ENCODE measurements around the gene EPB41L1. TPM values are rescaled to one million over a fixed set of nuclear protein-coding genes. Genes with fewer than 3 reads are reported as not detected.

Gene EPB41L1
- total and polyA plus RNA-seq, 12 donors: 7.5 to 21.7 (median 15.8) TPM

DNA sequence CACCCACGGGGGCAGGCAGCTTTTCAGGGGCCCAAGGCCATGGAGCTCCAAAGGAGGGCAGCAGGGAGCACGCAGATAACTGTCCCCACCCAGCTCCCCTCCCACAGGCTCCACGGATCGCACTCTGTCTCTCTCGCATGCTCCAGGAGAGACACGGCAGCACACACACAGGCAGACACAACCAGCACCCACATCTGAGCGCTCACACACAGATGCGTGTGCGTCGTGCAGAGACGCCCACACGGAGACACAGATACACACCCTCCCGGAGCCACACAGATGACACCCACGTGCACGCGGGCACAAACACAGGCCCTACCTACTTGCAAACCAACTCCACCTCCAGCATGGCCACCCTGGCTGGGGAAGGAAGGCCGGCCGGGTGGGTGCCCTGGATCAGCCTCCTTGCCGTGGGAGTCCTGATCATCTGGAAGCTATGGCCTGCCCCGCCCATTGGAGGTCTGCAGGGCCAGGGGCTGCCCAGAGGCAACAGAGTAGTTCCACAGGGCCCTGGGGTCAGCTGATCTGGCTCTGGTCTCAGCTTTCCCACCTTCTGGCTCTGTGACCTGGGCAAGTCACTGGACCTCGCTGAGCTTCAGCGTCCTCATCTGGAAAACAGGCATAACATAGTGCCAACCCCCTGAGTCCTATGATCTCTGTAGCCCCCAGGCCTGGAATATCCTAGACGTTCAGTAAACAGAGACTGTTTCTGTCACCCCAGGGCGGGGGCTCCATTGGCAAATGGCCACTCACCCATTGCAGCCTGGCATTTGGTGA is 113.3 kb downstream of the EPB41L1 start:
- DNase-seq (no peak), ATAC-seq (no peak)
- Histone ChIP-seq H3K27me3 (peaks cover 0 to 5% (median 0%) of the 10 kb centered on the region in 7 donors), H3K36me3 (no peaks in the 10 kb centered on the region), H3K4me3 (no peak overlapping the region), H3K4me1 (no peaks in the 10 kb centered on the region), H3K27ac (no peak overlapping the region), H3K9me3 (no peaks in the 10 kb centered on the region)
- TF ChIP-seq, protein P1, sequence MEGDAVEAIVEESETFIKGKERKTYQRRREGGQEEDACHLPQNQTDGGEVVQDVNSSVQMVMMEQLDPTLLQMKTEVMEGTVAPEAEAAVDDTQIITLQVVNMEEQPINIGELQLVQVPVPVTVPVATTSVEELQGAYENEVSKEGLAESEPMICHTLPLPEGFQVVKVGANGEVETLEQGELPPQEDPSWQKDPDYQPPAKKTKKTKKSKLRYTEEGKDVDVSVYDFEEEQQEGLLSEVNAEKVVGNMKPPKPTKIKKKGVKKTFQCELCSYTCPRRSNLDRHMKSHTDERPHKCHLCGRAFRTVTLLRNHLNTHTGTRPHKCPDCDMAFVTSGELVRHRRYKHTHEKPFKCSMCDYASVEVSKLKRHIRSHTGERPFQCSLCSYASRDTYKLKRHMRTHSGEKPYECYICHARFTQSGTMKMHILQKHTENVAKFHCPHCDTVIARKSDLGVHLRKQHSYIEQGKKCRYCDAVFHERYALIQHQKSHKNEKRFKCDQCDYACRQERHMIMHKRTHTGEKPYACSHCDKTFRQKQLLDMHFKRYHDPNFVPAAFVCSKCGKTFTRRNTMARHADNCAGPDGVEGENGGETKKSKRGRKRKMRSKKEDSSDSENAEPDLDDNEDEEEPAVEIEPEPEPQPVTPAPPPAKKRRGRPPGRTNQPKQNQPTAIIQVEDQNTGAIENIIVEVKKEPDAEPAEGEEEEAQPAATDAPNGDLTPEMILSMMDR (IDR thresholded peaks at IDR 0.05): no peak
- 78 to 81% methylated on average over 24 of the region's 24 CpGs for WGBS, 2 donors
- intact Hi-C loops (cut with DNase I): no loop called here

DNA sequence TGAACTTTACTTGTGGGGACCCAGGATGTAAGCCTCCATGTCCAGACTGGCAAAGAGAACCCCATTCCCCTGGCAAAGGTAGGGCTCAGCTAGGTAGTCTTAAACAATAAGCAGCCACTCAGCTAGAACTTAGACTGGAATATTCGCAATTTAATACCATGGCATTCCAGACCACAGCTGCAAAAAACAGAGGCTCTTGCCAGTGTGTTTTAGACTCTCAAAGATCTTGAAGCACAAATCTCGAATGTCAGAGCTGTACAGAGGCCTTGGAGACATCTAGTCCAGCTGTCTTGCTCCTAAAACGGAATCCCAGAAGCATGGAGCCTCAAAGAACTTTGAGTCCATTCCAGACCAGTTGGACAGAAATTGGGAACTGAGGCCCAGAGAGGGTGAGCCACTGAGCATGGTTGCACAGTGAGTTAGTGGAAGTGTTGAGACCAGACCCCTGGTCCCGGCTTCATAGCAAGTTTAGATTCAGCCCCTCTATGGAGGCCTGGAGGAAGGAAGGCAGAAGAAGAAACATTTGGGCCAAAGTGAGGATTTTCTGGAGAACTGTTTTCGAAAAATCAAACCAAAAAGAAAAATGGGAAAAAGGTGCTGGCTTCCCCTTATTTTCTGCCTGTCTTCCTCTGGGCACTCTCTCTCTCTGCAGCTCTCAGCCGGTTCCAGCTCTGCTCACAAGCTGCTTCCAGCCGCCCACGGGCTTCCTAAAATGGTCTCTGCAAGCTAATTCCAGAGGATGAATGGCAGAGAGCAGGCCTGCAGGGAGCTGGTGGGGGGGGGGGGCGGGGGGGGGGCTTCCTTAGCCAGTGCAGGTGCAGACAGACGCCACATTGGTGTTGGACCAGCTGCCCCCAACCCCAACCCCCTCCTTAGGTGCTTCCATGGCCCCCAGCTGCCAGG is 114.2 kb downstream of the EPB41L1 start:
- WGBS, 2 donors: 65 to 67% methylated on average over 10 of the region's 10 CpGs
- Histone ChIP-seq H3K4me3 (no peak overlapping the region), H3K9me3 (no peaks in the 10 kb centered on the region), H3K4me1 (no peaks in the 10 kb centered on the region), H3K27me3 (peaks cover 0 to 10% (median 7%) of the 10 kb centered on the region in 7 donors), H3K27ac (no peak overlapping the region), H3K36me3 (no peaks in the 10 kb centered on the region)
- ATAC-seq: no peak
- TF ChIP-seq, protein P1 (IDR thresholded peaks at IDR 0.05): no peak
- intact Hi-C loops (cut with DNase I): no loop called here
- no peak for DNase-seq

DNA sequence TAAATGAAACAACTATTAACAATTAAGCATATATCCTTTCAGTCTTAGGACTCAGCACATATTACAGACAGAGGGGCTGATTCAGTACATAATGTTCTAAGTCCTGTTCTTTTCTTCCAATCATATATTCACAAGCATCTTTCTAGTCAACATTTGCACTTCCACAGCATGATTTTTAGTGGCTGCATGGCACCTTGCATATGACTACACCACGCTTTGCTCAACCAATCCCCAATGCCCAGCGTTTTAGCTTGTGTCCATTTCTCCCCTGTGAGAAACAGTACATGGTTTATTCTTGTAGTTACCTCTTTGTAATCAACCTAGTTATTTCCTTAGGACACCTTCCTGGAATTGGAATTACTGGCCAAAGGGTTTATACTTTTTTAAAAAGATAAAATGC is 115.0 kb downstream of the EPB41L1 start:
- H3K4me1 ChIP-seq: no peaks in the 10 kb centered on the region
- intact Hi-C loops (cut with DNase I): no loop called here
- ATAC-seq: no peak
- 75 to 84% methylated on average over 2 of the region's 2 CpGs for WGBS, 2 donors
- H3K9me3 ChIP-seq: no peaks in the 10 kb centered on the region
- no peak overlapping the region for H3K4me3 ChIP-seq
- no peak overlapping the region for H3K27ac ChIP-seq
- TF ChIP-seq, protein P1 (IDR thresholded peaks at IDR 0.05): no peak
- no peak for DNase-seq
- peaks cover 0 to 18% (median 15%) of the 10 kb centered on the region in 7 donors for H3K27me3 ChIP-seq
- H3K36me3 ChIP-seq: no peaks in the 10 kb centered on the region
